Spleen (tissue), 7 donors: ENCODE measurements around the gene SPINT3.

Source experiments
- POLR2AphosphoS5 ChIP-seq, 3 donors: sonication (generic); formaldehyde crosslinking; IDR thresholded peaks; one replicate each; pipeline ENCODE4 v1.5.1; 2017; ENCODE audit warnings: antibody characterized with exemption in 3 of 3
- TF ChIP-seq, protein P1 (sequence below), 11 experiments: fragments of 200-600 bp in 7 of 11; fragments of 450-650 bp in 4 of 11; sonication (generic) in 4 of 11; IDR thresholded peaks in 8 of 11; conservative IDR thresholded peaks in 3 of 11; 1 replicate in 7 of 11; 2 replicates in 4 of 11; pipeline versions ENCODE4 v1.4.0 to v1.8.0; 2016 to 2021; ENCODE audit warnings: antibody characterized with exemption in 11 of 11, inconsistent platforms in 4 of 11, mild to moderate bottlenecking in 1 of 11
- donor health status: DM: no; HTN: no; CAD: no; lungs with moderate emphysema.
- donor health status: DM: no; HTN: no; CAD: no.
- donor health status: DM: no; HTN: no; CAD: no.

DNA sequence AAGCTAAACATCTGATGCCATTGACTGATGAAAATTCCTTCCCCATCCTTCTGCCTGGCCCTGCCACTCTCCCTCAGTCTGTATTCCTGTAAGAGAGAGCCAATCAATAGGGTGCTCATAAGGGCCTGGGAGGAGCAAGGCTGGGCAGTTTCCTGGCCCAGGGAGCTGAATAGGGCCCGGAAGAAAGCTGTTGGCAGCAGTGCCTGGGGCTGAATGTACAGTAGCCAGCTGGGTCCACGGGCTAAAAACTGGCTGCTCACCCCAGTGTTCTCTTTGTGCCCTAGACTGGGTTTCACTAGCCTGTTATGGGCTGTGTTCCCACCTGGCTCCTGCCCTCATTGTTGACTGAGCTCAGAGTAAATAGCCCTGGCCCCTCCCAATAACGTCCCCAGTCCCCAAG, 47.6 kb downstream of the SPINT3 start:
- TF ChIP-seq, protein P1, sequence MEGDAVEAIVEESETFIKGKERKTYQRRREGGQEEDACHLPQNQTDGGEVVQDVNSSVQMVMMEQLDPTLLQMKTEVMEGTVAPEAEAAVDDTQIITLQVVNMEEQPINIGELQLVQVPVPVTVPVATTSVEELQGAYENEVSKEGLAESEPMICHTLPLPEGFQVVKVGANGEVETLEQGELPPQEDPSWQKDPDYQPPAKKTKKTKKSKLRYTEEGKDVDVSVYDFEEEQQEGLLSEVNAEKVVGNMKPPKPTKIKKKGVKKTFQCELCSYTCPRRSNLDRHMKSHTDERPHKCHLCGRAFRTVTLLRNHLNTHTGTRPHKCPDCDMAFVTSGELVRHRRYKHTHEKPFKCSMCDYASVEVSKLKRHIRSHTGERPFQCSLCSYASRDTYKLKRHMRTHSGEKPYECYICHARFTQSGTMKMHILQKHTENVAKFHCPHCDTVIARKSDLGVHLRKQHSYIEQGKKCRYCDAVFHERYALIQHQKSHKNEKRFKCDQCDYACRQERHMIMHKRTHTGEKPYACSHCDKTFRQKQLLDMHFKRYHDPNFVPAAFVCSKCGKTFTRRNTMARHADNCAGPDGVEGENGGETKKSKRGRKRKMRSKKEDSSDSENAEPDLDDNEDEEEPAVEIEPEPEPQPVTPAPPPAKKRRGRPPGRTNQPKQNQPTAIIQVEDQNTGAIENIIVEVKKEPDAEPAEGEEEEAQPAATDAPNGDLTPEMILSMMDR (IDR thresholded peaks at IDR 0.05 in 8 of 11, conservative IDR thresholded peaks at IDR 0.05 in 3 of 11), result no peak
- no peak for TF ChIP-seq POLR2AphosphoS5 (IDR thresholded peaks at IDR 0.05)
